ENCODE measurements around the gene NEURL1B. TPM values are rescaled to one million over a fixed set of nuclear protein-coding genes. Genes with fewer than 3 reads are reported as not detected.
"Not testable (repeated sequence)": the region's sequence is repeated elsewhere in the genome, so short reads cannot be mapped to it uniquely, and the experiment has no call there.

NEURL1B gene
- total RNA-seq, 1 donor from 2014 or later: 30.9 TPM

- Histone ChIP-seq H3K9me3 (no peaks in the 10 kb centered on the region), H3K27ac (peak overlapping the region; percentile 88), H3K4me3 (peak overlapping the region in 1 of 2 donors; percentile 15), H3K27me3 (no peaks in the 10 kb centered on the region), H3K4me1 (peaks cover 33% of the 10 kb centered on the region), H3K36me3 (no peaks in the 10 kb centered on the region)
- no peak for DNase-seq (ENCODE audit: extremely low spot score in 2 of 2)
- TF ChIP-seq CTCF (IDR thresholded peaks at IDR 0.05): peak in 1 of 3 experiments; percentile 11
- TF ChIP-seq POLR2AphosphoS5 (IDR thresholded peaks at IDR 0.05; ENCODE audit: insufficient read depth in 1 of 2, low read depth in 1 of 2): no peak
- intact Hi-C loops (cut with DNase I): loop anchor here (5.0 to 10.0 kb wide), 2 partner anchors 46 to 92 kb away; no protein-coding TSS in a partner anchor
Measured at GRCh38 chr5:172646716-172647285, 5.7 kb downstream of the NEURL1B start.

GRCh38 chr5:172647352-172648012 is 6.4 kb downstream of the NEURL1B start:
- intact Hi-C loops (cut with DNase I): loop anchor here (5.0 to 10.0 kb wide), 2 partner anchors 45 to 93 kb away; no protein-coding TSS in a partner anchor

GRCh38 chr5:172648013-172648381 is 6.9 kb downstream of the NEURL1B start:
- Histone ChIP-seq H3K36me3 (no peaks in the 10 kb centered on the region), H3K9me3 (no peaks in the 10 kb centered on the region), H3K27me3 (no peaks in the 10 kb centered on the region), H3K4me1 (peaks cover 30% of the 10 kb centered on the region), H3K27ac (peak overlapping the region; percentile 88), H3K4me3 (no peak overlapping the region)
- intact Hi-C loops (cut with DNase I): loop anchor here (5.0 to 10.0 kb wide), 2 partner anchors 44 to 93 kb away; no protein-coding TSS in a partner anchor
- TF ChIP-seq CTCF (IDR thresholded peaks at IDR 0.05): no peak
- TF ChIP-seq POLR2A (IDR thresholded peaks at IDR 0.05): no peak
- TF ChIP-seq POLR2AphosphoS5 (IDR thresholded peaks at IDR 0.05; ENCODE audit: insufficient read depth in 1 of 2, low read depth in 1 of 2): no peak
- DNase-seq (ENCODE audit: extremely low spot score in 2 of 2): no peak

More at GRCh38 chr5:172647352-172648012, 6.4 kb downstream of the NEURL1B start:
- no peak for TF ChIP-seq CTCF (IDR thresholded peaks at IDR 0.05)
- no peak for TF ChIP-seq POLR2AphosphoS5 (IDR thresholded peaks at IDR 0.05; ENCODE audit: insufficient read depth in 1 of 2, low read depth in 1 of 2)
- TF ChIP-seq POLR2A (IDR thresholded peaks at IDR 0.05): no peak
- DNase-seq (ENCODE audit: extremely low spot score in 2 of 2): no peak
- peaks cover 30% of the 10 kb centered on the region for H3K4me1 ChIP-seq
- no peak overlapping the region for H3K4me3 ChIP-seq
- H3K27ac ChIP-seq: peak overlapping the region; percentile 88
- no peaks in the 10 kb centered on the region for H3K9me3 ChIP-seq
- H3K36me3 ChIP-seq: no peaks in the 10 kb centered on the region
- no peaks in the 10 kb centered on the region for H3K27me3 ChIP-seq

GRCh38 chr5:172648755-172649154 is 7.7 kb downstream of the NEURL1B start:
- TF ChIP-seq POLR2A (IDR thresholded peaks at IDR 0.05): no peak
- TF ChIP-seq CTCF (IDR thresholded peaks at IDR 0.05): no peak
- no peak for TF ChIP-seq POLR2AphosphoS5 (IDR thresholded peaks at IDR 0.05; ENCODE audit: insufficient read depth in 1 of 2, low read depth in 1 of 2)
- Histone ChIP-seq H3K4me1 (peaks cover 30% of the 10 kb centered on the region), H3K27me3 (no peaks in the 10 kb centered on the region), H3K27ac (peak overlapping the region; percentile 88), H3K36me3 (no peaks in the 10 kb centered on the region), H3K4me3 (no peak overlapping the region), H3K9me3 (no peaks in the 10 kb centered on the region)
- DNase-seq (ENCODE audit: extremely low spot score in 2 of 2): no peak
- intact Hi-C loops (cut with DNase I): loop anchor here (5.0 to 10.0 kb wide), 2 partner anchors 44 to 94 kb away; no protein-coding TSS in a partner anchor

GRCh38 chr5:172656496-172656895 is 15.4 kb downstream of the NEURL1B start:
- H3K27ac ChIP-seq: peak overlapping the region; percentile 86
- H3K36me3 ChIP-seq; H3K9me3 ChIP-seq; intact Hi-C loops (cut with DNase I); H3K27me3 ChIP-seq; DNase-seq (ENCODE audit: extremely low spot score in 2 of 2); H3K4me3 ChIP-seq: not testable (repeated sequence)
- H3K4me1 ChIP-seq: peaks cover 29% of the 10 kb centered on the region

- H3K4me3 ChIP-seq; DNase-seq (ENCODE audit: extremely low spot score in 2 of 2); H3K27me3 ChIP-seq; intact Hi-C loops (cut with DNase I); H3K9me3 ChIP-seq; H3K36me3 ChIP-seq: not testable (repeated sequence)
- H3K4me1 ChIP-seq: peaks cover 29% of the 10 kb centered on the region
- peak overlapping the region; percentile 86 for H3K27ac ChIP-seq
Measured at GRCh38 chr5:172657524-172658233, 16.6 kb downstream of the NEURL1B start.
